ENCODE data around the gene CGNL1. TPM values are rescaled to one million over a fixed set of nuclear protein-coding genes. Genes with fewer than 3 reads are reported as not detected.

CGNL1 gene
- polyA plus RNA-seq, 2 donors = 6.7 to 16.8 TPM

DNA sequence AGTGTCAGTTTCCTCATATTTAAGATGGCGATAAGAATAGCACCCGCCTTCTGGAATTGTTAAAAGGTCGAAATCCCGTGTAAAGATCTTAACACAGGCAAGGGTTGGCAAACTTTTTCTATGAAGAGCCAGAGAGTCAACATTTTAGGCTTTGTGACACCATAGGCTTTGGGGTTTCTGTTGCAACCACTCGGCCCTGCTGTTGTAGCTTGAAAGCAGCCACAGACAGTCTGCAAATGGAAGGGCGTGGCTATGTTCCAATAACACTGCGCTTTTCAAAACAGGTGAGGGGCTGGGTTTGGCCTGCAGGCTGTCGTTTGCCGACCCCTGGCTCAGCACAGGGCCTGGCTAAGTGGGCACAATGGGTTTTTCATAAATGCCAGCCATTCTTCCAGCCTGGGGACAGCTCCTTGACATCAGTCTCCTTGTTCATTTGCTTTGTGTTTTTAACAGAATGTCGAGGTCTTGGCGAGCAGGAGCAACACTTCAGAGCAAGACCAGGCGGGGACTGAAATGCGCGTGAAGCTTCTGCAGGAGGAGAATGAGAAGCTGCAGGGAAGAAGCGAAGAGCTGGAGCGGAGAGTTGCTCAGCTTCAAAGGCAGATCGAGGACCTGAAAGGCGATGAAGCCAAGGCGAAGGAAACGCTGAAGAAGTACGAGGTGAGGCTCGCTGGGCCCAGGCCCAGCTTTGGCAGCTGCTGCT lies 140.2 kb downstream of the CGNL1 start:
- no peaks in the 10 kb centered on the region for H3K4me1 ChIP-seq (ENCODE audit: control insufficient read depth in 2 of 2, insufficient read depth in 2 of 2, low read length in 1 of 2)
- H3K27ac ChIP-seq (ENCODE audit: low read depth in 2 of 2, low read length in 1 of 2) = no peak overlapping the region
- H3K9me3 ChIP-seq (ENCODE audit: control insufficient read depth in 2 of 2, insufficient read depth in 1 of 2, low read depth in 1 of 2, low read length in 1 of 2) = no peaks in the 10 kb centered on the region
- no peaks in the 10 kb centered on the region for H3K27me3 ChIP-seq (ENCODE audit: control insufficient read depth in 1 of 2, insufficient read depth in 2 of 2, low read length in 2 of 2)
- peaks cover 0 to 2% of the 10 kb centered on the region in 2 donors for H3K36me3 ChIP-seq (ENCODE audit: control insufficient read depth in 2 of 2, insufficient read depth in 2 of 2, low read length in 1 of 2)
- no peak overlapping the region for H3K4me3 ChIP-seq (ENCODE audit: low read depth in 1 of 2, low read length in 2 of 2)
- 76 to 84% methylated on average over 22 of the region's 22 CpGs for WGBS, 2 donors

DNA sequence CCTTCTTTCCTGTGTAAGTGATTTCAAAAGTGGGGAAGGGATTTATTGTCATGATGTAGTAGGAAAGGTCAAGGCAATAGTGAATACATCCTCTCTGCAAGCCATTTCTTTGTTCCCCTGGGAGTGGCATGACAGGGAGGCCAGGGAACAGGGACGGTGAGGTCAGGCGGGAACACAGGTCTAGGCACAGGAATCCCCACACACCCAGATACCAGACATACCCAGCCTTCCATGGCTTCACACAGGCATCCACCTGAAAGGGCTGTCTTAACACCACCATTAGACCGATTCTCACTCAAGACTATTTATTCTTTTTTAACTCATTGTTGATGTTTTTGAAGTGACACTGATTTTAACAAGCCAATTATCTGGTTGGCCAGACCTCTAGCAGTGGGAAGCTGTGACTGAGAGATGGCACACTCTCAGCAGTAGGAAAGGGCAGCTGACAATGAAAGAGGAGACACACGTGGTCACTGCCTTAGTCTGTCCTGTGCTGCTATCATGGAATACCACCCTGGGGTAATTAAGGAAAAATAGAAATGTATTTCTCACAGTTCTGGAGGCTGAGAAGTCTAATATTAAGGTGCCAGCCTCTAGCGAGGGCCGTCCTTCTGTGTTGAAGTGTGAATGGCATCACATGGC lies 140.8 kb downstream of the CGNL1 start:
- 83 to 85% methylated on average over 6 of the region's 6 CpGs for WGBS, 2 donors
- no peak overlapping the region for H3K27ac ChIP-seq (ENCODE audit: low read depth in 2 of 2, low read length in 1 of 2)
- no peaks in the 10 kb centered on the region for H3K9me3 ChIP-seq (ENCODE audit: control insufficient read depth in 2 of 2, insufficient read depth in 1 of 2, low read depth in 1 of 2, low read length in 1 of 2)
- no peaks in the 10 kb centered on the region for H3K4me1 ChIP-seq (ENCODE audit: control insufficient read depth in 2 of 2, insufficient read depth in 2 of 2, low read length in 1 of 2)
- no peaks in the 10 kb centered on the region for H3K36me3 ChIP-seq (ENCODE audit: control insufficient read depth in 2 of 2, insufficient read depth in 2 of 2, low read length in 1 of 2)
- no peaks in the 10 kb centered on the region for H3K27me3 ChIP-seq (ENCODE audit: control insufficient read depth in 1 of 2, insufficient read depth in 2 of 2, low read length in 2 of 2)
- no peak overlapping the region for H3K4me3 ChIP-seq (ENCODE audit: low read depth in 1 of 2, low read length in 2 of 2)

DNA sequence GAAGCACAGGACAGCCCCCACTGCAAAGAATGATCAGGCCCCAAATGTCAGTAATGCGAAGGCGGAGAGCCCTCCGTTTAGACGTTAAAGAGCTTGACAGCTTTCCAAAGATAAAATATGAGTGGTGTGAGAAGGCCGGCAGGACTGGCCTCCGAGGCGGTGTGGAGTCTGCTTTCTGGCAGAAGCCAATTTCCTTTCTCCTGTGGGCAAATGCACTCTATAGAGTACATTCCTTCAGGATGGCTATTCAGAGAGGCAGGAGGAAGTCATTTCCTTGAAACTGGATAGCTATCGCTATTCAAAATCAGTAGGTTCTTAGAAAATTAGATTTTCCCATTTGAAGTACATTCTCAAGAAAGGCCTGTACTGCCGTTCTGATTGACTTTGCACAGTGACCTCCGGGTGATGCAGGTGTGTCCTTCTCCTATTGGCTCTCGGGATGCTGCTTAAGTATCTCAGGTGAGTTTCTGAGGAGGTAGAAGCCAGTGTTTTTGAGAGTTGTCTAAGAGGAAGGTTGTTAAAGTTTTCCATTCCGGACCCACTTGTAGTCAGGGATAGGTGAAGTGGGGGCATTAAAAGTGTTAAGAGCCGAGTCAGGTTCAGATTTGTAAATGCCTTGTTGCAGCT lies 142.6 kb downstream of the CGNL1 start:
- H3K9me3 ChIP-seq (ENCODE audit: control insufficient read depth in 2 of 2, insufficient read depth in 1 of 2, low read depth in 1 of 2, low read length in 1 of 2) = no peaks in the 10 kb centered on the region
- 82 to 88% methylated on average over 13 of the region's 13 CpGs for WGBS, 2 donors
- H3K27ac ChIP-seq (ENCODE audit: low read depth in 2 of 2, low read length in 1 of 2) = no peak overlapping the region
- H3K36me3 ChIP-seq (ENCODE audit: control insufficient read depth in 2 of 2, insufficient read depth in 2 of 2, low read length in 1 of 2) = no peaks in the 10 kb centered on the region
- H3K4me3 ChIP-seq (ENCODE audit: low read depth in 1 of 2, low read length in 2 of 2) = no peak overlapping the region
- no peaks in the 10 kb centered on the region for H3K4me1 ChIP-seq (ENCODE audit: control insufficient read depth in 2 of 2, insufficient read depth in 2 of 2, low read length in 1 of 2)
- no peaks in the 10 kb centered on the region for H3K27me3 ChIP-seq (ENCODE audit: control insufficient read depth in 1 of 2, insufficient read depth in 2 of 2, low read length in 2 of 2)

DNA sequence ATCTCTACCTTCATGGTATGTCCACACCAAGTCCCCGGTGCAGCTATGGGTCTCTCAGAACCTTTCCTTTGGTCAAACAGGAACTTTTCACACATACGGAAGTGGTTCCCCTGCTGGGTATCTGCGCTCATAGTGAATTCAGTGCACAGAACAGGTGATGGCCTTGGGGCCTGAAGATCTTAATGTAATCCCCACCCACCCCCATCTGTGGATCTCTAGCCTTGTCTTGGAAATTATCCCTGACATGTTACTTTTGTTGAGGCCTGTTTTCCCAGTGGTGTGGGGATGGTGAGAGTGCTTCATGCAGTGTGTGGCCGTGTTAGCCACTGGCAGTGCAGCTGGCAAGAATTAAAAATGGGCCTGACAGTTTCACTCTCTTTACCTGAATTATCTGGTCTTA lies 143.5 kb downstream of the CGNL1 start:
- Histone ChIP-seq H3K9me3 (ENCODE audit: control insufficient read depth in 2 of 2, insufficient read depth in 1 of 2, low read depth in 1 of 2, low read length in 1 of 2) (no peaks in the 10 kb centered on the region), H3K4me1 (ENCODE audit: control insufficient read depth in 2 of 2, insufficient read depth in 2 of 2, low read length in 1 of 2) (no peaks in the 10 kb centered on the region), H3K27ac (ENCODE audit: low read depth in 2 of 2, low read length in 1 of 2) (no peak overlapping the region), H3K4me3 (ENCODE audit: low read depth in 1 of 2, low read length in 2 of 2) (no peak overlapping the region), H3K36me3 (ENCODE audit: control insufficient read depth in 2 of 2, insufficient read depth in 2 of 2, low read length in 1 of 2) (no peaks in the 10 kb centered on the region), H3K27me3 (ENCODE audit: control insufficient read depth in 1 of 2, insufficient read depth in 2 of 2, low read length in 2 of 2) (no peaks in the 10 kb centered on the region)
- 72 to 74% methylated on average over 4 of the region's 4 CpGs for WGBS, 2 donors

DNA sequence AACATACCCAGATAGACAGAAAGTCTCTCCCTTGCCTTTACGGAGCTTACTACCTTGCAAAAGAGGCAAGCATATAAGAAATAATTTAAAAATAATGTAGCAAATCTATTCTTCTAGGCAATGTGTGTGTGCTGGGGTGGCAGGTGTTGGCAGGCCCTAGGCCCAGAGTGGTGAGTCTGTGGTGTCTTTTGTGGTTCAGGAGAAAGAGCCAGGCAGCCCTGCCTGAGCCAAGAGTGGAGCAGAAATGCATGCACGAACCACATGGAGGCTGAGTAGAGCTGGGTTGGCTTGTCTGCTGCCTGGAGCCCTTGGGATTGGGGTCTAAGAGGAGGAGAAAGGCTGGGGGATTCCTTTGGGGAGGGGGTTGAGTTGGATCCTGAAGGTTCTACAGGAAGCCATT lies 145.2 kb downstream of the CGNL1 start:
- Histone ChIP-seq H3K36me3 (ENCODE audit: control insufficient read depth in 2 of 2, insufficient read depth in 2 of 2, low read length in 1 of 2) (no peaks in the 10 kb centered on the region), H3K27me3 (ENCODE audit: control insufficient read depth in 1 of 2, insufficient read depth in 2 of 2, low read length in 2 of 2) (no peaks in the 10 kb centered on the region), H3K4me3 (ENCODE audit: low read depth in 1 of 2, low read length in 2 of 2) (no peak overlapping the region), H3K4me1 (ENCODE audit: control insufficient read depth in 2 of 2, insufficient read depth in 2 of 2, low read length in 1 of 2) (no peaks in the 10 kb centered on the region), H3K9me3 (ENCODE audit: control insufficient read depth in 2 of 2, insufficient read depth in 1 of 2, low read depth in 1 of 2, low read length in 1 of 2) (no peaks in the 10 kb centered on the region), H3K27ac (ENCODE audit: low read depth in 2 of 2, low read length in 1 of 2) (no peak overlapping the region)
- 74 to 83% methylated on average over 2 of the region's 2 CpGs for WGBS, 2 donors

DNA sequence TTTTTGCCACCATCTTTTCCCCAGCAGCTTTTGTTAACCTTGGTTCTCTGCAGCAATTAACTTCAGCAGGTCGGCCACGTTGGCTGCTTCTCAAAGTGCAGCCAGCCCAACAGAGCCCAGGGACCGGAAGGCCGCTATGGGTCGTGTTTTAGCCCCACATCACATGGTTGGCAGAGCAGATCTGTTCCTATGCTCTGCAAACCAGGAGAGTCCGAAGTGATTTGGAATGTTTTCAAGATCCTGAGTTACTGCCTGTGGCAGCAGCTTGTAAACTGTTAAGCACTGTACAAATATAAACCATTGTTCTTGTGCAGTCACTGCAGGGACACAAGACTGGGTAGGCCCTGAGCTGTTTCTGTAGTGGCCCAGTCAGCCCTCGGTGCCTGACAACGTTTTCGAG lies 145.8 kb downstream of the CGNL1 start:
- Histone ChIP-seq H3K9me3 (ENCODE audit: control insufficient read depth in 2 of 2, insufficient read depth in 1 of 2, low read depth in 1 of 2, low read length in 1 of 2) (no peaks in the 10 kb centered on the region), H3K27ac (ENCODE audit: low read depth in 2 of 2, low read length in 1 of 2) (no peak overlapping the region), H3K4me1 (ENCODE audit: control insufficient read depth in 2 of 2, insufficient read depth in 2 of 2, low read length in 1 of 2) (no peaks in the 10 kb centered on the region), H3K4me3 (ENCODE audit: low read depth in 1 of 2, low read length in 2 of 2) (no peak overlapping the region), H3K27me3 (ENCODE audit: control insufficient read depth in 1 of 2, insufficient read depth in 2 of 2, low read length in 2 of 2) (no peaks in the 10 kb centered on the region), H3K36me3 (ENCODE audit: control insufficient read depth in 2 of 2, insufficient read depth in 2 of 2, low read length in 1 of 2) (no peaks in the 10 kb centered on the region)
- WGBS, 2 donors = 55 to 64% methylated on average over 9 of the region's 9 CpGs

DNA sequence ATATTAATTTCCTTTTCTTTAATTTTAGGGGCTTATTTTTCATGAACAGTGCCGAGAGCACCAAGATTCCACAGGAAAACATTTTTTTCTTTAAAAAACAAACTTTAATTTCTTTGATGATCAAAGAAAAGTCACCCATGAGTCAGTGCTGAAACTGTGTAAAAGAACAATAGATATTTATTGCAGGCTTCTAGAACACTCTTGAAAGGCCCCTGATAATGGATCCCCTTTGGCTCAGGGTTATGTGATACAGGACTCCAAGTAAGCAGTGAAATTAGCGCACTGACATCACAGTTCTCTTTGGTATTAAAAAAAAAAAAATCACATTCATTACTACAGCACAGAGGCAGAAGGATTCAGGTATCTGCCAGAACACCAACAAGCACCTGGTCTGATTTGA lies 149.3 kb downstream of the CGNL1 start:
- Histone ChIP-seq H3K4me3 (ENCODE audit: low read depth in 1 of 2, low read length in 2 of 2) (no peak overlapping the region), H3K4me1 (ENCODE audit: control insufficient read depth in 2 of 2, insufficient read depth in 2 of 2, low read length in 1 of 2) (no peaks in the 10 kb centered on the region), H3K9me3 (ENCODE audit: control insufficient read depth in 2 of 2, insufficient read depth in 1 of 2, low read depth in 1 of 2, low read length in 1 of 2) (no peaks in the 10 kb centered on the region), H3K27ac (ENCODE audit: low read depth in 2 of 2, low read length in 1 of 2) (no peak overlapping the region), H3K27me3 (ENCODE audit: control insufficient read depth in 1 of 2, insufficient read depth in 2 of 2, low read length in 2 of 2) (no peaks in the 10 kb centered on the region), H3K36me3 (ENCODE audit: control insufficient read depth in 2 of 2, insufficient read depth in 2 of 2, low read length in 1 of 2) (no peaks in the 10 kb centered on the region)
- 89 to 91% methylated on average over 2 of the region's 2 CpGs for WGBS, 2 donors

DNA sequence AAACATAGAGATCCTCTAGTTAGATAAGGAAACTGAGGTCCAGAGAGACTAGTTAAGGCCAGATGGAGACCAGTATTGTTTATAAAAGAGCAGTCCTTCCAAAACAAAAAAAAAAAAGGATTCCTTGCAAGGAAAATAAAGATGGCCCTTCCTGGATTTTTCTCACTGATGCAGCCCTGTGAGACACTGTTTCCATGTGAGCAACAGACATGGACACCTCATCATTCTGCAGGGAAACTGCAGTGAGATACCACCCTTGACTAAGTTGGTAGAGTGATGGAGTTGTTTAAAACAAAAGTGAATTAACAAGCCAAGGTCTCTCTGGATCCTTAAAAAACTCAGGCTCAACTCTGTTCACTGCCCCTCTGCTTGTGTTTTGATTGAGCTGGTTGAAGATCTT lies 149.8 kb downstream of the CGNL1 start:
- H3K9me3 ChIP-seq (ENCODE audit: control insufficient read depth in 2 of 2, insufficient read depth in 1 of 2, low read depth in 1 of 2, low read length in 1 of 2) = no peaks in the 10 kb centered on the region
- no peak overlapping the region for H3K27ac ChIP-seq (ENCODE audit: low read depth in 2 of 2, low read length in 1 of 2)
- no peak overlapping the region for H3K4me3 ChIP-seq (ENCODE audit: low read depth in 1 of 2, low read length in 2 of 2)
- H3K4me1 ChIP-seq (ENCODE audit: control insufficient read depth in 2 of 2, insufficient read depth in 2 of 2, low read length in 1 of 2) = no peaks in the 10 kb centered on the region
- no peaks in the 10 kb centered on the region for H3K27me3 ChIP-seq (ENCODE audit: control insufficient read depth in 1 of 2, insufficient read depth in 2 of 2, low read length in 2 of 2)
- H3K36me3 ChIP-seq (ENCODE audit: control insufficient read depth in 2 of 2, insufficient read depth in 2 of 2, low read length in 1 of 2) = no peaks in the 10 kb centered on the region

DNA sequence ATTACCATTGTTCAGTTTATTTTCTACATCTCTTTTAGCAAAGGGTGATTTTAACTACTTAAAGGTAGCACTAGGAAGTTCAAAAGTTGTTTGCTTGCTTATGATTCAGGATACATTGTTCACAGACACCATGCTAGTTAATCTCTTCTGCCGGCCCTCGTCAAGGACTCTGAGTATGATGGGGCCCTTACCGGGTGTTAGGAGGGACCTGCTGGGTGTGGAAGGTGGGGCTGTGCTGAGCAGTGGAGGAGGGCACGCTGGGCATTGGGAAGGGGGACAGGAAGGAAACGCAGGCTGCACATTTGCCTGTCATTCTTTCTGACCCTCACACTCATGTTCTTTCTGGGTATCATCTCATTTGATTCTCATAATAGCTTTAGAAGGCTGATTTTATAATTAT lies 150.3 kb downstream of the CGNL1 start:
- Histone ChIP-seq H3K4me3 (ENCODE audit: low read depth in 1 of 2, low read length in 2 of 2) (no peak overlapping the region), H3K27ac (ENCODE audit: low read depth in 2 of 2, low read length in 1 of 2) (peak overlapping the region in 1 of 2 donors; percentile 7), H3K27me3 (ENCODE audit: control insufficient read depth in 1 of 2, insufficient read depth in 2 of 2, low read length in 2 of 2) (no peaks in the 10 kb centered on the region), H3K9me3 (ENCODE audit: control insufficient read depth in 2 of 2, insufficient read depth in 1 of 2, low read depth in 1 of 2, low read length in 1 of 2) (no peaks in the 10 kb centered on the region), H3K4me1 (ENCODE audit: control insufficient read depth in 2 of 2, insufficient read depth in 2 of 2, low read length in 1 of 2) (no peaks in the 10 kb centered on the region), H3K36me3 (ENCODE audit: control insufficient read depth in 2 of 2, insufficient read depth in 2 of 2, low read length in 1 of 2) (no peaks in the 10 kb centered on the region)
- WGBS, 2 donors = 68 to 69% methylated on average over 5 of the region's 5 CpGs

Measured in esophagus (tissue), 2 donors.